ENCODE measurements around the gene ATP1A1. TPM values are rescaled to one million over a fixed set of nuclear protein-coding genes. Genes with fewer than 3 reads are reported as not detected.

Gene ATP1A1
- total RNA-seq, 1 experiment from 2014 or later: 151 TPM

GRCh38 chr1:116345011-116345410 lies 28.0 kb upstream of the ATP1A1 start:
- no peak for DNase-seq (ENCODE audit: low spot score)

- no peak for DNase-seq (ENCODE audit: low spot score)
These were observed 27.2 kb upstream of the ATP1A1 start for GRCh38 chr1:116345843-116346242.

GRCh38 chr1:116346943-116347673 lies 25.9 kb upstream of the ATP1A1 start:
- DNase-seq (ENCODE audit: low spot score): no peak

GRCh38 chr1:116347696-116348095 lies 25.3 kb upstream of the ATP1A1 start:
- DNase-seq (ENCODE audit: low spot score): no peak

GRCh38 chr1:116350097-116350645 lies 22.9 kb upstream of the ATP1A1 start:
- DNase-seq (ENCODE audit: low spot score): no peak

GRCh38 chr1:116351914-116352313 lies 21.1 kb upstream of the ATP1A1 start:
- DNase-seq (ENCODE audit: low spot score): no peak

- DNase-seq (ENCODE audit: low spot score): no peak
These were observed 20.7 kb upstream of the ATP1A1 start for GRCh38 chr1:116352349-116352813.

GRCh38 chr1:116353155-116353554 lies 19.9 kb upstream of the ATP1A1 start:
- DNase-seq (ENCODE audit: low spot score): no peak

GRCh38 chr1:116356067-116356466 lies 17.0 kb upstream of the ATP1A1 start:
- DNase-seq (ENCODE audit: low spot score): no peak

- DNase-seq (ENCODE audit: low spot score): no peak
These were observed 16.4 kb upstream of the ATP1A1 start for GRCh38 chr1:116356673-116357072.

- no peak for DNase-seq (ENCODE audit: low spot score)
These were observed 15.6 kb upstream of the ATP1A1 start for GRCh38 chr1:116357487-116357886.

- DNase-seq (ENCODE audit: low spot score): peak; percentile 21
These were observed 13.8 kb upstream of the ATP1A1 start for GRCh38 chr1:116359060-116359830.

- no peak for DNase-seq (ENCODE audit: low spot score)
These were observed 13.2 kb upstream of the ATP1A1 start for GRCh38 chr1:116359871-116360270.

GRCh38 chr1:116360429-116361173 lies 12.4 kb upstream of the ATP1A1 start:
- peak; percentile 41 for DNase-seq (ENCODE audit: low spot score)

- DNase-seq (ENCODE audit: low spot score): no peak
These were observed 11.4 kb upstream of the ATP1A1 start for GRCh38 chr1:116361648-116362047.

GRCh38 chr1:116362050-116362449 lies 11.0 kb upstream of the ATP1A1 start:
- no peak for DNase-seq (ENCODE audit: low spot score)

- no peak for DNase-seq (ENCODE audit: low spot score)
These were observed 7.7 kb upstream of the ATP1A1 start for GRCh38 chr1:116365353-116365780.

GRCh38 chr1:116365857-116366256 lies 7.2 kb upstream of the ATP1A1 start:
- DNase-seq (ENCODE audit: low spot score): no peak

GRCh38 chr1:116367256-116367945 lies 5.6 kb upstream of the ATP1A1 start:
- no peak for DNase-seq (ENCODE audit: low spot score)

- DNase-seq (ENCODE audit: low spot score): no peak
These were observed 4.8 kb upstream of the ATP1A1 start for GRCh38 chr1:116368241-116368640.

- DNase-seq (ENCODE audit: low spot score): no peak
These were observed 2.9 kb upstream of the ATP1A1 start for GRCh38 chr1:116370181-116370580.
